OCI-LY1 (cell line): ENCODE measurements around the gene ELFN2.

ENCODE experiments used
- H2AFZ ChIP-seq: fragments of 200-600 bp; sonication (generic), shearing (Covaris generic); 2 replicates; pipeline ENCODE4 v1.6.0; 2014; ENCODE audit warnings: antibody characterized with exemption, mild to moderate bottlenecking, low read length
- H3F3A ChIP-seq: fragments of 200-600 bp; sonication (generic), shearing (Covaris generic); 2 replicates; pipeline ENCODE4 v1.6.0; 2014; ENCODE audit warnings: mild to moderate bottlenecking, antibody characterized with exemption, low read length, moderate library complexity; ENCODE audit not compliant: insufficient read depth
- H3K27ac ChIP-seq: fragments of 200-600 bp; sonication (generic); 2 replicates; pipeline ENCODE4 v1.5.1; 2014; ENCODE audit warnings: low read length, mixed run types, mild to moderate bottlenecking, low read depth; ENCODE audit not compliant: poor library complexity, severe bottlenecking
- H3K27me3 ChIP-seq: fragments of 200-600 bp; sonication (generic); 2 replicates; pipeline ENCODE4 v1.6.0; 2014; ENCODE audit warnings: antibody characterized with exemption, mild to moderate bottlenecking, low read length, moderate library complexity; ENCODE audit not compliant: insufficient read depth
- H3K36me3 ChIP-seq: fragments of 200-600 bp; sonication (generic); 2 replicates; pipeline ENCODE4 v1.6.1; 2014; ENCODE audit warnings: mild to moderate bottlenecking, antibody characterized with exemption, low read length, moderate library complexity, mixed read lengths; ENCODE audit not compliant: insufficient read depth
- H3K4me1 ChIP-seq: fragments of 200-600 bp; sonication (generic); 2 replicates; pipeline ENCODE4 v1.5.1; 2014; ENCODE audit warnings: mild to moderate bottlenecking, low read length, moderate library complexity; ENCODE audit not compliant: insufficient read depth, severe bottlenecking
- H3K4me2 ChIP-seq: fragments of 200-600 bp; sonication (generic), shearing (Covaris generic); 2 replicates; pipeline ENCODE4 v1.6.1; 2014; ENCODE audit warnings: low read length
- H3K4me3 ChIP-seq: fragments of 200-600 bp; sonication (generic); 2 replicates; pipeline ENCODE4 v1.5.1; 2014; ENCODE audit warnings: low read length, low read depth, mild to moderate bottlenecking, mixed read lengths; ENCODE audit not compliant: poor library complexity, severe bottlenecking
- H3K79me2 ChIP-seq: fragments of 200-600 bp; shearing (Covaris generic); 2 replicates; pipeline ENCODE4 v1.6.1; 2016; ENCODE audit warnings: mixed run types, low read length, mixed read lengths; ENCODE audit not compliant: insufficient read depth
- H3K9ac ChIP-seq: fragments of 200-600 bp; sonication (generic), shearing (Covaris generic); 2 replicates; pipeline ENCODE4 v1.6.1; 2014; ENCODE audit warnings: mild to moderate bottlenecking, low read length, mixed read lengths
- H3K9me2 ChIP-seq: fragments of 200-600 bp; sonication (generic), shearing (Covaris generic); 2 replicates; pipeline ENCODE4 v1.6.1; 2014; ENCODE audit warnings: low read depth, mild to moderate bottlenecking, low read length, mixed read lengths
- H3K9me3 ChIP-seq: fragments of 200-600 bp; shearing (Covaris generic); 2 replicates; pipeline ENCODE4 v1.6.1; 2014; ENCODE audit warnings: low read length, mixed read lengths
- H4K20me1 ChIP-seq: fragments of 200-600 bp; sonication (generic), shearing (Covaris generic); 2 replicates; pipeline ENCODE4 v1.6.0; 2016; ENCODE audit warnings: mild to moderate bottlenecking, low read length; ENCODE audit not compliant: insufficient read depth
- EZH2 ChIP-seq: fragments of 200-600 bp; sonication (generic), shearing (Covaris generic); IDR thresholded peaks from 2 replicates; pipeline ENCODE4 v1.8.0; 2017; ENCODE audit warnings: borderline replicate concordance, mixed run types, mild to moderate bottlenecking, antibody characterized with exemption, low read length, moderate library complexity, mixed read lengths
- TF ChIP-seq, protein P1 (sequence below): fragments of 200-600 bp; sonication (generic), shearing (Covaris generic); IDR thresholded peaks from 2 replicates; pipeline ENCODE4 v1.5.1; 2017; ENCODE audit warnings: mild to moderate bottlenecking, antibody characterized with exemption, low read length, moderate library complexity, mixed read lengths

ELFN2 gene

DNA sequence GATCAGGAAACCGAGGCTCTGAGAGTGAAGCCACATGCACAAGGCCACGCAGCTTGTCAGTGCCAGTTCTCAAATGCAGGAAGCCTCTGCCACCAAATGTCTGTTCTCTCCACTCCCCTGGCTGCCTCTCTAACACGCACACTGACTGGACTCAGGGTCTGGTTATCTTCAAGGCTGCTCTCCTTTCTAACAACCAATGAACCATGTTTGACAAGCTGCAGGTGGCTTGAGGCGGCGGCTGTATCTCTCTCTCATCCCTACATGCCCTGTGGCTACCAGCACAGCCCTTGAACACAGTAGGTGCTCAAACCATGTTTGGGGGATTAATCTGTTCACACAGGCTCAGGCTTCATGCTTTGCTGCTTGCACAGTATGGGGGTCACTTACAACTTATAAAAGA lies 35.2 kb upstream of the ELFN2 start:
- no peak overlapping the region for H3K9ac ChIP-seq
- no peak overlapping the region for H3K27ac ChIP-seq
- peaks cover 16% of the 10 kb centered on the region for H3K4me1 ChIP-seq
- no peak overlapping the region for H3K4me2 ChIP-seq
- H2AFZ ChIP-seq, result no peak overlapping the region
- H3F3A ChIP-seq, result no peaks in the 10 kb centered on the region
- H3K79me2 ChIP-seq, result no peaks in the 10 kb centered on the region
- TF ChIP-seq EZH2, result no peak
- TF ChIP-seq, protein P1, sequence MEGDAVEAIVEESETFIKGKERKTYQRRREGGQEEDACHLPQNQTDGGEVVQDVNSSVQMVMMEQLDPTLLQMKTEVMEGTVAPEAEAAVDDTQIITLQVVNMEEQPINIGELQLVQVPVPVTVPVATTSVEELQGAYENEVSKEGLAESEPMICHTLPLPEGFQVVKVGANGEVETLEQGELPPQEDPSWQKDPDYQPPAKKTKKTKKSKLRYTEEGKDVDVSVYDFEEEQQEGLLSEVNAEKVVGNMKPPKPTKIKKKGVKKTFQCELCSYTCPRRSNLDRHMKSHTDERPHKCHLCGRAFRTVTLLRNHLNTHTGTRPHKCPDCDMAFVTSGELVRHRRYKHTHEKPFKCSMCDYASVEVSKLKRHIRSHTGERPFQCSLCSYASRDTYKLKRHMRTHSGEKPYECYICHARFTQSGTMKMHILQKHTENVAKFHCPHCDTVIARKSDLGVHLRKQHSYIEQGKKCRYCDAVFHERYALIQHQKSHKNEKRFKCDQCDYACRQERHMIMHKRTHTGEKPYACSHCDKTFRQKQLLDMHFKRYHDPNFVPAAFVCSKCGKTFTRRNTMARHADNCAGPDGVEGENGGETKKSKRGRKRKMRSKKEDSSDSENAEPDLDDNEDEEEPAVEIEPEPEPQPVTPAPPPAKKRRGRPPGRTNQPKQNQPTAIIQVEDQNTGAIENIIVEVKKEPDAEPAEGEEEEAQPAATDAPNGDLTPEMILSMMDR, result no peak
- no peaks in the 10 kb centered on the region for H3K9me2 ChIP-seq
- no peaks in the 10 kb centered on the region for H3K27me3 ChIP-seq
- no peaks in the 10 kb centered on the region for H4K20me1 ChIP-seq
- H3K36me3 ChIP-seq, result peaks cover 22% of the 10 kb centered on the region
- no peak overlapping the region for H3K4me3 ChIP-seq
- H3K9me3 ChIP-seq, result no peaks in the 10 kb centered on the region

DNA sequence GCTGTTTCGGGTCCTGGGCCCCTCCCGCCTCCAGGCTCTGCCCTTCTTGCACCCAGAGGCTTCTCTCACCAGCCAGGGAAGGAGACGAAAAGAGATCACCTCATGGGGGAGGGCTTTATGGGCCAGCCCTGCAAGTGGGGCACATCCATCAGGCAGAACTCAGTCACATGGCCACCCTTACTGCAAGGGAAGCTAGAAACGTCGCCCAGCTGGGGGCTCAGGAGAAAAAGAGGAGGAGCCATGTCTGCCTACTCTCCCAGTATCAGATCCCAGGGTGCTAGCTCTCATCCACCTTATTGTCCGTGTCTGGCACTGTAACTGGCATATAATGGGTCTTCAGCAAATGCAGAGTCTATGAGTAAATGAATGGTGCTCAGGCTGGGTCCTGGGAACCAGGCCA lies 34.7 kb upstream of the ELFN2 start:
- Histone ChIP-seq H3K9me2 (no peaks in the 10 kb centered on the region), H3K4me2 (no peak overlapping the region), H3K9ac (no peak overlapping the region), H3K27me3 (no peaks in the 10 kb centered on the region), H3K4me3 (no peak overlapping the region), H4K20me1 (no peaks in the 10 kb centered on the region), H3K9me3 (no peaks in the 10 kb centered on the region), H3F3A (no peaks in the 10 kb centered on the region), H3K27ac (no peak overlapping the region), H3K4me1 (peaks cover 16% of the 10 kb centered on the region), H3K79me2 (no peaks in the 10 kb centered on the region), H2AFZ (no peak overlapping the region), H3K36me3 (peaks cover 17% of the 10 kb centered on the region)
- TF ChIP-seq EZH2, result no peak
- TF ChIP-seq, protein P1, result no peak

DNA sequence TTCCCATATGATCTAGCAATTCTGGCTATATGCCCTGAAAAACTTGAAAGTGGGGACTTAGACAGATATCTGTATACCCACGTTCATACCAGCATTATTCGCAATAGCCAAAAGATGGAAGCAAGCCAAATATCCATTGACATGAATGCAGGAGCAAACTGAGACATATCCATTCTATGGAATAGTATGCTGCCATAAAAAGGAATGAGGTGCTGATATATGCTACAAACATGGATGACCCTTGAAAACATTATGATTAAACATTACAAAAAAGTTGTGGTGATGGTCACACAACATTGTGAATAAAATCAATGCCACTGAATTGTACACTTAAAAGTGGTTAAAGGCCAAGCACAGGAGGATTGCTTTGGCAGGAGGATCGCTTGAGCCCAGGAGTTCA lies 33.4 kb upstream of the ELFN2 start:
- TF ChIP-seq, protein P1, result no peak
- no peak for TF ChIP-seq EZH2
- Histone ChIP-seq H3K9me2 (no peaks in the 10 kb centered on the region), H3K9me3 (no peaks in the 10 kb centered on the region), H3K27me3 (no peaks in the 10 kb centered on the region), H3K79me2 (no peaks in the 10 kb centered on the region), H3K4me3 (no peak overlapping the region), H2AFZ (no peak overlapping the region), H3K9ac (no peak overlapping the region), H3F3A (no peaks in the 10 kb centered on the region), H3K36me3 (peaks cover 8% of the 10 kb centered on the region), H3K4me1 (peaks cover 16% of the 10 kb centered on the region), H3K4me2 (no peak overlapping the region), H4K20me1 (no peaks in the 10 kb centered on the region), H3K27ac (no peak overlapping the region)
